Loucy (cell line): ENCODE measurements around the gene MFGE8.

Experiments
- H2AFZ ChIP-seq: fragments of 200-600 bp; sonication (generic); 2 replicates; pipeline ENCODE4 v1.6.0; 2016; ENCODE audit warnings: antibody characterized with exemption, mild to moderate bottlenecking, low read length, moderate library complexity
- H3F3A ChIP-seq: fragments of 200-600 bp; 2 replicates; pipeline ENCODE4 v1.6.0; 2016; ENCODE audit warnings: antibody characterized with exemption, low read depth, mild to moderate bottlenecking
- H3K27me3 ChIP-seq: fragments of 200-600 bp; sonication (generic); 2 replicates; pipeline ENCODE4 v1.6.1; 2014; ENCODE audit warnings: low read length, mild to moderate bottlenecking; ENCODE audit not compliant: insufficient read depth, poor library complexity, severe bottlenecking
- H3K36me3 ChIP-seq: fragments of 200-600 bp; sonication (generic); 2 replicates; pipeline ENCODE4 v1.6.1; 2016; ENCODE audit warnings: low read length; ENCODE audit not compliant: insufficient read depth
- H3K4me1 ChIP-seq: fragments of 200-600 bp; sonication (generic); 2 replicates; pipeline ENCODE4 v1.5.1; 2014; ENCODE audit warnings: low read length, mild to moderate bottlenecking; ENCODE audit not compliant: insufficient read depth, poor library complexity, severe bottlenecking
- H3K4me2 ChIP-seq: fragments of 200-600 bp; sonication (generic); 2 replicates; pipeline ENCODE4 v1.6.0; 2014; ENCODE audit warnings: antibody characterized with exemption, low read length, low read depth, mild to moderate bottlenecking; ENCODE audit not compliant: poor library complexity, severe bottlenecking
- H3K4me3 ChIP-seq: fragments of 200-600 bp; sonication (generic); 2 replicates; pipeline ENCODE4 v1.5.1; 2014; ENCODE audit warnings: low read length, mild to moderate bottlenecking, mixed read lengths; ENCODE audit not compliant: poor library complexity, severe bottlenecking
- H3K79me2 ChIP-seq: fragments of 200-600 bp; sonication (generic); 2 replicates; pipeline ENCODE4 v1.6.1; 2014; ENCODE audit warnings: low read length; ENCODE audit not compliant: insufficient read depth
- H3K9ac ChIP-seq: fragments of 200-600 bp; sonication (generic); 2 replicates; pipeline ENCODE4 v1.6.0; 2014; ENCODE audit warnings: mild to moderate bottlenecking, low read depth, low read length, moderate library complexity; ENCODE audit not compliant: poor library complexity, severe bottlenecking
- H3K9me2 ChIP-seq: fragments of 200-600 bp; sonication (generic); replicated peaks from 2 replicates; pipeline ENCODE4 v1.6.1; 2016; ENCODE audit warnings: low read depth, low read length, mixed read lengths
- H3K9me3 ChIP-seq: fragments of 200-600 bp; sonication (generic); 2 replicates; pipeline ENCODE4 v1.6.1; 2014; ENCODE audit warnings: mild to moderate bottlenecking, antibody characterized with exemption, low read length, low read depth; ENCODE audit not compliant: insufficient read depth
- H4K20me1 ChIP-seq: fragments of 200-600 bp; sonication (generic); 2 replicates; pipeline ENCODE4 v1.6.0; 2014; ENCODE audit warnings: antibody characterized with exemption, low read length, mild to moderate bottlenecking; ENCODE audit not compliant: insufficient read depth, poor library complexity, severe bottlenecking
- EZH2phosphoT487 ChIP-seq: fragments of 200-600 bp; IDR thresholded peaks from 2 replicates; pipeline ENCODE4 v1.6.1; 2018; ENCODE audit warnings: antibody characterized with exemption, mild to moderate bottlenecking, moderate library complexity, borderline replicate concordance
- TF ChIP-seq, protein P1 (sequence below): fragments of 200-600 bp; sonication (generic); conservative IDR thresholded peaks from 2 replicates; pipeline ENCODE4 v1.5.1; 2014; ENCODE audit warnings: mild to moderate bottlenecking, antibody characterized with exemption, low read length

MFGE8 gene

DNA sequence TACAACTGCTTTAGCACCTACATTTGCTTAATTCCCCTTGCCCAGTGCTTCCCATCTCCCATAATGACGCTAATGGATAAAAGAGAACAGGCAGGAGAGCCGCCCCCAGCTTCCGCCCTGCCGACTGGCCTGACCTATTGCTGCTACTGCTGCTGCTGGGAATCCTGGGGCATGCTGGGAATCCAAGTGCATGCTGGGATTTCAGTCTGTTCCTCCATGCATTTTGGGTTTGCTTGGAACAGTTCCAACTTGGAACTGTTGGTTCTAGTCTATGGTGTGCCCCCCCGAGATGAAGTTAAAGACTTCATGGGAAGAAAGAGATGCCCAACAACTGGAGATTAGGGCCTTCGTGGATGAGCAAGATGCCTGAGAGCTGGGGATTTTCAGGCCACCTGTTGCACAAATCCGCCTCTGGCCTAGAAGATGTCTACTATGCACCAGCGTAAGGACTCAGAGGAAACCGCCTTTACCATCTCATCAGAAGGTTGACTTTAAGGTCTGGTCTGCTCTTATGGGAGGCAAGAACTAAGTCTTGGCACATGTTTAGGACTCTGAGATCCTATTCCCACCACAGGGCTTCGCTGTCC is 46.8 kb downstream of the MFGE8 start:
- Histone ChIP-seq H3K9me3 (no peaks in the 10 kb centered on the region), H3K36me3 (no peaks in the 10 kb centered on the region), H3F3A (no peaks in the 10 kb centered on the region), H3K4me2 (no peak overlapping the region), H3K4me3 (no peak overlapping the region), H3K27me3 (no peaks in the 10 kb centered on the region), H2AFZ (no peak overlapping the region), H3K9me2 (no peaks in the 10 kb centered on the region), H3K9ac (no peak overlapping the region), H4K20me1 (no peaks in the 10 kb centered on the region), H3K4me1 (no peaks in the 10 kb centered on the region), H3K79me2 (no peaks in the 10 kb centered on the region)
- TF ChIP-seq, protein P1, sequence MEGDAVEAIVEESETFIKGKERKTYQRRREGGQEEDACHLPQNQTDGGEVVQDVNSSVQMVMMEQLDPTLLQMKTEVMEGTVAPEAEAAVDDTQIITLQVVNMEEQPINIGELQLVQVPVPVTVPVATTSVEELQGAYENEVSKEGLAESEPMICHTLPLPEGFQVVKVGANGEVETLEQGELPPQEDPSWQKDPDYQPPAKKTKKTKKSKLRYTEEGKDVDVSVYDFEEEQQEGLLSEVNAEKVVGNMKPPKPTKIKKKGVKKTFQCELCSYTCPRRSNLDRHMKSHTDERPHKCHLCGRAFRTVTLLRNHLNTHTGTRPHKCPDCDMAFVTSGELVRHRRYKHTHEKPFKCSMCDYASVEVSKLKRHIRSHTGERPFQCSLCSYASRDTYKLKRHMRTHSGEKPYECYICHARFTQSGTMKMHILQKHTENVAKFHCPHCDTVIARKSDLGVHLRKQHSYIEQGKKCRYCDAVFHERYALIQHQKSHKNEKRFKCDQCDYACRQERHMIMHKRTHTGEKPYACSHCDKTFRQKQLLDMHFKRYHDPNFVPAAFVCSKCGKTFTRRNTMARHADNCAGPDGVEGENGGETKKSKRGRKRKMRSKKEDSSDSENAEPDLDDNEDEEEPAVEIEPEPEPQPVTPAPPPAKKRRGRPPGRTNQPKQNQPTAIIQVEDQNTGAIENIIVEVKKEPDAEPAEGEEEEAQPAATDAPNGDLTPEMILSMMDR: no peak
- TF ChIP-seq EZH2phosphoT487: no peak

DNA sequence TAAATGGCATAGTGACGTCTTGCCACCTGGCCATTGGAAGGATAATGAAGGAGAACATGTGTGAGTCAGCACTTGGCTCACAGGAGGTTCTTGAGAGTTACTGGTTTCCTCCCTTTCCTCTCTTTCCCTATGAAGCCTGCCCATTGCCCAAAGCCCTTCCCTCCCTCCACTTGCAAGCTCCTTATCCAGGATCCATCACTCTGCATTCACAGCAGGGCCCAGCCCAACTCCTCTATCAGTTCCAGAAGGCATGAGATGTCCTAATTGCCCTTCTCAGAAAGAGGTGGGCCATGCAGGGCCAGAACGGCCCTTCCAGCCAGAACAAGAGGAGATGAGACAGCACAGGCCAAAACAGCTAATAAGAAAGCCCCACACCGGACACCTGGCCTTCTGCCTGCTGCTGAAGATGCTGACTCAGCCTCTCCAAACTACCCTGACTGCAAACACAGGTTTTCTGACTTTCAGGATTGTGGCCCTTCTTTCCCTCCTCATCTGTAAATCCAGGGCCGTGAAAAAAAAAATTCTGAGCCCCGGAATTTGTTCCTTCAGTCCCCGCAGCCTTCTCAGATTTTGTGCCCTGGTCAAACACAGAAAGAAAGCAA is 47.6 kb downstream of the MFGE8 start:
- no peak overlapping the region for H2AFZ ChIP-seq
- H3K4me3 ChIP-seq: no peak overlapping the region
- H3K9me2 ChIP-seq: no peaks in the 10 kb centered on the region
- no peak overlapping the region for H3K4me2 ChIP-seq
- H3K9me3 ChIP-seq: no peaks in the 10 kb centered on the region
- no peaks in the 10 kb centered on the region for H3K27me3 ChIP-seq
- no peaks in the 10 kb centered on the region for H3K4me1 ChIP-seq
- H3K36me3 ChIP-seq: no peaks in the 10 kb centered on the region
- no peaks in the 10 kb centered on the region for H3K79me2 ChIP-seq
- TF ChIP-seq, protein P1: no peak
- TF ChIP-seq EZH2phosphoT487: no peak
- H4K20me1 ChIP-seq: no peaks in the 10 kb centered on the region
- H3K9ac ChIP-seq: no peak overlapping the region
- H3F3A ChIP-seq: no peaks in the 10 kb centered on the region

DNA sequence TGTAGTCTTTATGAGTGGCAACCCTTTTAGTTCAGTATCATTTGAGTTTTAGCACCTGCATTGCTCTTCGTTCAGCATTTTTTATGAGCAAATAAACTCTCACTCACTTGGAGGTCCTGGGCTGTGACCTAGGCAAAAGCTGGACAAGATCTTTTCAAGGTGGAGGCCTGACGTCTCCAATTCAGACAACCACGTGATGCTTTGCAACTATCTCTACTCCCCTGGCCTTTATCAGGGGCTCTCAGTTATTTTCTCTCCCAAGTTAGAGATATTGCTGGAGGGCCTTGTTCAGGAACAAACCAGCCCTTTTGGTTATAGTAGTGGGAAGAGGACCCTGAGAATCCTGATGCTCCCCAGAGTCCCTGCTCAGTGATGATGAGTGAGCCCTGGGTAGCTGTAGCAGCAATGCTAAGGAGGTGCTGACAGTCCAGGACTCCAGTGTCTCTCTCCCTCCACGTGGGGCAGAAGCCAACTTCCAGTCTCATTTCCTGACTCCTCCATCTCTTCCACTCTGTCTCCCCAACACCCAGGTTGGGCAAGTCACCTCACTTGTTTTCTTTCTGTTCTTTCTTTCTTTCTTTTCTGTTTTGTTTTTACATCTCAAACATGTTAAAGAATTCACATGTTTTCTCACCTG is 48.2 kb downstream of the MFGE8 start:
- no peak for TF ChIP-seq EZH2phosphoT487
- TF ChIP-seq, protein P1: no peak
- Histone ChIP-seq H3K79me2 (no peaks in the 10 kb centered on the region), H3K9me2 (no peaks in the 10 kb centered on the region), H3K27me3 (no peaks in the 10 kb centered on the region), H2AFZ (no peak overlapping the region), H3K4me3 (no peak overlapping the region), H3K4me1 (no peaks in the 10 kb centered on the region), H3K9me3 (no peaks in the 10 kb centered on the region), H3F3A (no peaks in the 10 kb centered on the region), H3K36me3 (no peaks in the 10 kb centered on the region), H4K20me1 (no peaks in the 10 kb centered on the region), H3K9ac (no peak overlapping the region), H3K4me2 (no peak overlapping the region)
